ENCODE data around the gene USP32.
"Not testable (repeated sequence)": the region's sequence is repeated elsewhere in the genome, so short reads cannot be mapped to it uniquely, and the experiment has no call there.

GRCh38 chr17:60384921-60385320 lies 7.0 kb downstream of the USP32 start:
- TF ChIP-seq EP300 (IDR thresholded peaks at IDR 0.05; ENCODE audit: borderline replicate concordance in 1 of 2, low read depth in 2 of 2, low read length in 2 of 2); CTCF (IDR thresholded peaks at IDR 0.05; ENCODE audit: control extremely low read depth in 1 of 3, insufficient read depth in 1 of 3, low read depth in 1 of 3, low read length in 3 of 3); MAX (IDR thresholded peaks at IDR 0.05); TBP (IDR thresholded peaks at IDR 0.05; ENCODE audit: low read depth, low read length): not testable (repeated sequence)
- TF ChIP-seq TEAD4 (IDR thresholded peaks at IDR 0.05; ENCODE audit: low read depth, low read length) (peak; percentile 51; the same call in 1 of the 2 replicates), YY1 (IDR thresholded peaks at IDR 0.05; ENCODE audit: low read depth, low read length) (0 out of 2 replicates have a peak, but pooled peaks have one; percentile 24)
